Spleen (tissue), 11 donors: ENCODE data around the gene RNF169. TPM values are rescaled to one million over a fixed set of nuclear protein-coding genes. Genes with fewer than 3 reads are reported as not detected.

Experiments
- DNase-seq: peaks from one replicate; pipeline ENCODE4 v3.0.0-alpha.2; 2020
- H3K27ac ChIP-seq, 8 donors: fragments of 200-600 bp; sonication (generic) in 7 of 8; 1 replicate in 4 of 8; 2 replicates in 4 of 8; pipeline versions ENCODE4 v1.5.0 to v1.8.0; 2016 to 2021; ENCODE audit warnings: inconsistent platforms in 4 of 8, mild to moderate bottlenecking in 4 of 8, moderate library complexity in 1 of 8
- H3K27me3 ChIP-seq, 7 donors: fragments of 200-600 bp; sonication (generic) in 6 of 7; replicated peaks in 1 of 7; 1 replicate in 4 of 7; 2 replicates in 3 of 7; pipeline versions ENCODE4 v1.5.0 to v1.8.0; 2016 to 2021; ENCODE audit warnings: inconsistent platforms in 3 of 7, mild to moderate bottlenecking in 1 of 7
- H3K36me3 ChIP-seq, 6 donors: fragments of 200-600 bp; sonication (generic) in 5 of 6; 1 replicate in 4 of 6; 2 replicates in 2 of 6; pipeline versions ENCODE4 v1.5.0 to v1.8.0; 2016 to 2021; ENCODE audit warnings: inconsistent platforms in 2 of 6
- H3K4me1 ChIP-seq, 6 donors: fragments of 200-600 bp; sonication (generic) in 5 of 6; 1 replicate in 3 of 6; 2 replicates in 3 of 6; pipeline versions ENCODE4 v1.5.0 to v1.8.0; 2016 to 2021; ENCODE audit warnings: inconsistent platforms in 3 of 6
- H3K4me3 ChIP-seq, 8 donors: fragments of 200-600 bp; sonication (generic) in 7 of 8; 1 replicate in 4 of 8; 2 replicates in 4 of 8; pipeline versions ENCODE4 v1.5.0 to v1.8.0; 2016 to 2021; ENCODE audit warnings: inconsistent platforms in 4 of 8, mild to moderate bottlenecking in 4 of 8, moderate library complexity in 2 of 8
- H3K9me3 ChIP-seq, 8 donors: fragments of 200-600 bp; sonication (generic) in 7 of 8; 1 replicate in 4 of 8; 2 replicates in 4 of 8; pipeline versions ENCODE4 v1.5.0 to v1.8.0; 2016 to 2021; ENCODE audit warnings: inconsistent platforms in 4 of 8
- CTCF ChIP-seq, 11 experiments: fragments of 200-600 bp in 7 of 11; fragments of 450-650 bp in 4 of 11; sonication (generic) in 4 of 11; IDR thresholded peaks in 8 of 11; conservative IDR thresholded peaks in 3 of 11; 1 replicate in 7 of 11; 2 replicates in 4 of 11; pipeline versions ENCODE4 v1.4.0 to v1.8.0; 2016 to 2021; ENCODE audit warnings: antibody characterized with exemption in 11 of 11, inconsistent platforms in 4 of 11, mild to moderate bottlenecking in 1 of 11
- POLR2A ChIP-seq, 3 donors: fragments of 450-650 bp; IDR thresholded peaks; one replicate each; pipeline ENCODE4 v1.5.1; 2017; ENCODE audit warnings: antibody characterized with exemption in 3 of 3, mild to moderate bottlenecking in 1 of 3
- POLR2AphosphoS5 ChIP-seq, 3 donors: sonication (generic); formaldehyde crosslinking; IDR thresholded peaks; one replicate each; pipeline ENCODE4 v1.5.1; 2017; ENCODE audit warnings: antibody characterized with exemption in 3 of 3
- WGBS, 5 donors: extraction: QIAGEN DNeasy Blood & Tissue Kit in 3 of 5; methylation state at CpG; one replicate each; pipeline versions ENCODE4 v1.1.5 to v1.1.7; 2013 to 2018; 5-methylcytosine and 5-hydroxymethylcytosine counted together
- intact Hi-C: fragments of 100-400 bp; cut with DNase I; formaldehyde crosslinking; loops from one replicate; pipeline ENCODE4 v1.15.0; 2023; ENCODE audit warnings: low total_unique reads
- polyA plus RNA-seq, 3 donors: library from polyadenylated mRNA; stranded (reverse); fragments of 200-250 nt; gene quantifications; one replicate each; pipeline ENCODE4 v1.2.1, GENCODE V29; 2013
- total RNA-seq, 7 donors: library from RNA; depleted of rRNA in 3 of 7; stranded (reverse); fragments of >200 nt in 3 of 7; fragmentation: NEBNext Ultra II Directional in 4 of 7; extraction: Animal tissue kit (Norgen Biotek cat#: 25700) in 4 of 7; gene quantifications; one replicate each; pipeline versions ENCODE4 v1.1.0 to v1.2.1, GENCODE V29; 2016 to 2021
- donor health status: healthy with polysubstance abuse.
- donor health status: DM: no; HTN: no; CAD: no; lungs with moderate emphysema.
- donor health status: DM: no; HTN: no; CAD: no.
- donor health status: Bipolar disorder and iron deficiency.
- donor health status: healthy.
- donor health status: DM: no; HTN: no; CAD: no.
- donor health status: DM: yes; HTN: yes; CAD: no.

The RNF169 gene
- total and polyA plus RNA-seq, 10 donors, result 2.5 to 34.1 (median 24.0) TPM

GRCh38 chr11:74863410-74863809, 114.8 kb downstream of the RNF169 start:
- H3K27me3 ChIP-seq, result no peaks in the 10 kb centered on the region
- no peak for TF ChIP-seq POLR2A (IDR thresholded peaks at IDR 0.05)
- no peak for TF ChIP-seq CTCF (IDR thresholded peaks at IDR 0.05 in 8 of 11, conservative IDR thresholded peaks at IDR 0.05 in 3 of 11)
- no peak for TF ChIP-seq POLR2AphosphoS5 (IDR thresholded peaks at IDR 0.05)
- no peaks in the 10 kb centered on the region for H3K4me1 ChIP-seq
- intact Hi-C loops, result no loop called here
- peaks cover 24 to 92% (median 86%) of the 10 kb centered on the region in 8 donors for H3K9me3 ChIP-seq
- H3K36me3 ChIP-seq, result peaks cover 5 to 96% (median 68%) of the 10 kb centered on the region in 6 donors
- no peak overlapping the region for H3K4me3 ChIP-seq
- no peak overlapping the region for H3K27ac ChIP-seq
- 83 to 98% (median 92%) methylated on average over 2 of the region's 2 CpGs for WGBS, 5 donors
- no peak for DNase-seq

GRCh38 chr11:74866557-74866956, 117.9 kb downstream of the RNF169 start:
- no peak for TF ChIP-seq POLR2A (IDR thresholded peaks at IDR 0.05)
- no peak for TF ChIP-seq CTCF (IDR thresholded peaks at IDR 0.05 in 8 of 11, conservative IDR thresholded peaks at IDR 0.05 in 3 of 11)
- TF ChIP-seq POLR2AphosphoS5 (IDR thresholded peaks at IDR 0.05), result no peak
- Histone ChIP-seq H3K4me1 (no peaks in the 10 kb centered on the region), H3K27ac (no peak overlapping the region), H3K36me3 (peaks cover 10 to 94% (median 68%) of the 10 kb centered on the region in 6 donors), H3K9me3 (peaks cover 37 to 100% (median 98%) of the 10 kb centered on the region in 8 donors), H3K27me3 (no peaks in the 10 kb centered on the region), H3K4me3 (no peak overlapping the region)
- intact Hi-C loops, result no loop called here
- no peak for DNase-seq

- Histone ChIP-seq H3K4me3 (no peak overlapping the region), H3K9me3 (peaks cover 34 to 100% (median 97%) of the 10 kb centered on the region in 8 donors), H3K27me3 (no peaks in the 10 kb centered on the region), H3K27ac (no peak overlapping the region), H3K4me1 (no peaks in the 10 kb centered on the region), H3K36me3 (peaks cover 11 to 91% (median 66%) of the 10 kb centered on the region in 6 donors)
- no peak for TF ChIP-seq POLR2A (IDR thresholded peaks at IDR 0.05)
- peak in 5 of 11 experiments; percentile 17 to 37 (median 30) for TF ChIP-seq CTCF (IDR thresholded peaks at IDR 0.05 in 8 of 11, conservative IDR thresholded peaks at IDR 0.05 in 3 of 11)
- TF ChIP-seq POLR2AphosphoS5 (IDR thresholded peaks at IDR 0.05), result no peak
- intact Hi-C loops, result no loop called here
- DNase-seq, result no peak
- WGBS, 5 donors, result 89 to 97% (median 94%) methylated on average over 1 of the region's 1 CpG
These were observed 121.8 kb downstream of the RNF169 start for GRCh38 chr11:74870485-74870884.

- Histone ChIP-seq H3K4me3 (no peak overlapping the region), H3K36me3 (peaks cover 11 to 91% (median 69%) of the 10 kb centered on the region in 6 donors), H3K9me3 (peaks cover 33 to 100% (median 97%) of the 10 kb centered on the region in 8 donors), H3K27ac (no peak overlapping the region), H3K27me3 (no peaks in the 10 kb centered on the region), H3K4me1 (no peaks in the 10 kb centered on the region)
- 58 to 100% (median 96%) methylated on average over 2 of the region's 2 CpGs for WGBS, 5 donors
- DNase-seq, result no peak
- intact Hi-C loops, result no loop called here
- TF ChIP-seq POLR2A (IDR thresholded peaks at IDR 0.05) (no peak), CTCF (IDR thresholded peaks at IDR 0.05 in 8 of 11, conservative IDR thresholded peaks at IDR 0.05 in 3 of 11) (no peak), POLR2AphosphoS5 (IDR thresholded peaks at IDR 0.05) (no peak)
These were observed 122.4 kb downstream of the RNF169 start for GRCh38 chr11:74871037-74871436.
